HEK293 (cell line): ENCODE measurements around the gene KCTD12.

Source experiments
- GFI1B ChIP-seq: fragments of 450-650 bp; formaldehyde crosslinking; IDR thresholded peaks from 2 replicates; pipeline ENCODE4 v1.5.1; 2016; ENCODE audit warnings: missing biosample characterization, missing genetic modification characterization
- IKZF3 ChIP-seq: fragments of 450-650 bp; IDR thresholded peaks from 2 replicates; pipeline ENCODE4 v1.5.0; 2018; ENCODE audit warnings: missing biosample characterization, mild to moderate bottlenecking, missing genetic modification characterization, moderate library complexity
- KLF1 ChIP-seq: fragments of 450-650 bp; formaldehyde crosslinking; IDR thresholded peaks from 2 replicates; pipeline ENCODE4 v1.5.1; 2016; ENCODE audit warnings: missing biosample characterization, missing genetic modification characterization
- SCRT2 ChIP-seq: fragments of 450-650 bp; formaldehyde crosslinking; IDR thresholded peaks from 2 replicates; pipeline ENCODE4 v1.5.1; 2016; ENCODE audit warnings: missing biosample characterization, missing genetic modification characterization
- ZFHX2 ChIP-seq: fragments of 450-650 bp; formaldehyde crosslinking; conservative IDR thresholded peaks from 2 replicates; pipeline ENCODE4 v1.5.1; 2016; ENCODE audit warnings: missing biosample characterization, missing genetic modification characterization
- ZNF174 ChIP-seq: fragments of 450-650 bp; formaldehyde crosslinking; IDR thresholded peaks from 2 replicates; pipeline ENCODE4 v1.5.0; 2017; ENCODE audit warnings: missing biosample characterization, mild to moderate bottlenecking, missing genetic modification characterization
- ZNF184 ChIP-seq: fragments of 450-650 bp; IDR thresholded peaks from 2 replicates; pipeline ENCODE4 v1.5.1; 2018; ENCODE audit warnings: missing biosample characterization, mild to moderate bottlenecking, missing genetic modification characterization
- ZNF202 ChIP-seq: fragments of 450-650 bp; formaldehyde crosslinking; IDR thresholded peaks from 2 replicates; pipeline ENCODE4 v1.5.1; 2016; ENCODE audit warnings: missing biosample characterization, missing genetic modification characterization, borderline replicate concordance
- ZNF239 ChIP-seq: fragments of 450-650 bp; formaldehyde crosslinking; IDR thresholded peaks from 2 replicates; pipeline ENCODE4 v1.5.1; 2016; ENCODE audit warnings: missing biosample characterization, missing genetic modification characterization
- ZNF302 ChIP-seq: fragments of 450-650 bp; formaldehyde crosslinking; IDR thresholded peaks from 2 replicates; pipeline ENCODE4 v1.5.1; 2016; ENCODE audit warnings: missing biosample characterization, missing genetic modification characterization, low read depth
- ZNF311 ChIP-seq: fragments of 450-650 bp; formaldehyde crosslinking; IDR thresholded peaks from 2 replicates; pipeline ENCODE4 v1.5.1; 2017; ENCODE audit warnings: missing biosample characterization, missing genetic modification characterization, borderline replicate concordance
- ZNF404 ChIP-seq: fragments of 450-650 bp; formaldehyde crosslinking; IDR thresholded peaks from 2 replicates; pipeline ENCODE4 v1.5.1; 2017; ENCODE audit warnings: missing biosample characterization, missing genetic modification characterization
- ZNF530 ChIP-seq: fragments of 450-650 bp; formaldehyde crosslinking; IDR thresholded peaks from 2 replicates; pipeline ENCODE4 v1.5.1; 2016; ENCODE audit warnings: low read depth, missing biosample characterization, missing genetic modification characterization
- ZNF549 ChIP-seq: fragments of 450-650 bp; IDR thresholded peaks from 2 replicates; pipeline ENCODE4 v1.5.1; 2018; ENCODE audit warnings: missing biosample characterization, missing genetic modification characterization, mild to moderate bottlenecking, inconsistent platforms, moderate library complexity
- ZNF596 ChIP-seq: fragments of 450-650 bp; IDR thresholded peaks from 2 replicates; pipeline ENCODE4 v1.5.0; 2018; ENCODE audit warnings: missing biosample characterization, mild to moderate bottlenecking, missing genetic modification characterization, moderate library complexity
- ZNF626 ChIP-seq: fragments of 450-650 bp; sonication (Bioruptor Pico); formaldehyde crosslinking; IDR thresholded peaks from 2 replicates; pipeline ENCODE4 v1.5.1; 2018; ENCODE audit warnings: missing biosample characterization, missing genetic modification characterization, inconsistent platforms
- ZNF701 ChIP-seq: fragments of 450-650 bp; formaldehyde crosslinking; IDR thresholded peaks from 2 replicates; pipeline ENCODE4 v1.5.1; 2016; ENCODE audit warnings: missing biosample characterization, missing genetic modification characterization
- ZSCAN16 ChIP-seq: fragments of 450-650 bp; formaldehyde crosslinking; IDR thresholded peaks from 2 replicates; pipeline ENCODE4 v1.5.1; 2016; ENCODE audit warnings: missing biosample characterization, missing genetic modification characterization
- TF ChIP-seq, protein P1 (sequence below): fragments of 450-650 bp; formaldehyde crosslinking; IDR thresholded peaks from 2 replicates; pipeline ENCODE4 v1.5.1; 2016; ENCODE audit warnings: missing biosample characterization, missing genetic modification characterization
- TF ChIP-seq, protein P2 (sequence below): fragments of 450-650 bp; formaldehyde crosslinking; IDR thresholded peaks from 2 replicates; pipeline ENCODE4 v1.5.1; 2016; ENCODE audit warnings: missing biosample characterization, missing genetic modification characterization
- TF ChIP-seq, protein P3 (sequence below): fragments of 450-650 bp; formaldehyde crosslinking; IDR thresholded peaks from 2 replicates; pipeline ENCODE4 v1.5.1; 2016; ENCODE audit warnings: missing biosample characterization, missing genetic modification characterization, low read depth
- TF ChIP-seq, protein P4 (sequence below): fragments of 450-650 bp; formaldehyde crosslinking; IDR thresholded peaks from 2 replicates; pipeline ENCODE4 v1.5.1; 2016; ENCODE audit warnings: missing biosample characterization, missing genetic modification characterization
- TF ChIP-seq, protein P5 (sequence below): fragments of 450-650 bp; formaldehyde crosslinking; IDR thresholded peaks from 2 replicates; pipeline ENCODE4 v1.5.1; 2016; ENCODE audit warnings: missing biosample characterization, missing genetic modification characterization
- TF ChIP-seq, protein P6 (sequence below): fragments of 450-650 bp; formaldehyde crosslinking; conservative IDR thresholded peaks from 2 replicates; pipeline ENCODE4 v1.5.1; 2016; ENCODE audit warnings: low read depth, missing biosample characterization, missing genetic modification characterization
- TF ChIP-seq, protein P7 (sequence below): fragments of 450-650 bp; formaldehyde crosslinking; IDR thresholded peaks from 2 replicates; pipeline ENCODE4 v1.5.1; 2016; ENCODE audit warnings: missing biosample characterization, missing genetic modification characterization

The KCTD12 gene

DNA sequence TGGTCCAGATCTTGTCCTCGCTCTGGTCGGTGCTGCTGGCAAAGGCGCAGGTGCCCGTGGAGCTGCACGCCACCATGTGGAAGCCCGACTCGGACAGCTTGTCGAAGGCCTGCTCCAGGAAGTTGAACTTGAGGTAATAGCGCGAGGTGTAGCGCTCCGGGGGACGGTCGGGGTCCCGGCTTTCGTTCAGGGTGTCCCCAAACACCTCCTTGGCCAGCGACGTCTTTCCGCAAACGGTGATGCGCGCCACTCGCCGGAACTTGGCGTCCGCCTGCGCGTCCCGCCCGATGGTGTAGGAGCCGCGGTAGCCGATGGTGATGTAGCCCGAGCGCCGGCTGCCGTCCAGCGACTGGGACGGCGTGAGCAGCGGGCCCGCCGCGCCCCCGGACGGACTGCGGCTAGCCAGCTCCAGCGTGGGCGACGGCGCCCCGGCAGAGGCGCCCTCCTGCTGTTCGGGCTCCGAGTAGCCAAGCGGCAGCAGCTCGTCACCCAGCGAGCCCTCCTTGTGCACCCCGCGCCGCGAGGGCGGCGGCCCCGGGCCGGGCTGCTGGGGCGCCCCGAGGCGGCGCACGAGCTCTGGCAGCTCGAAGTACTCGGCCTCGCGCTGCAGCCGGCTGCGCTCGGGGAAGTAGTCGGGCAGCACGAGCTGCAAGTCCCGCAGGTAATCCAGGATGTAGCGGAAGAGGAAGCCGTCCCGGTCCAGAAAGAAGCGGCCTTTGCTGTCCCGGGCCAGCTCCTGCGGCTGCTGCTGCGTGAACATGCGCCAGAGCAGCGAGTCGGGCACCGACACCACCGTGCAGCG, 801 bp downstream of the KCTD12 start (continued):
- TF ChIP-seq, protein P1, sequence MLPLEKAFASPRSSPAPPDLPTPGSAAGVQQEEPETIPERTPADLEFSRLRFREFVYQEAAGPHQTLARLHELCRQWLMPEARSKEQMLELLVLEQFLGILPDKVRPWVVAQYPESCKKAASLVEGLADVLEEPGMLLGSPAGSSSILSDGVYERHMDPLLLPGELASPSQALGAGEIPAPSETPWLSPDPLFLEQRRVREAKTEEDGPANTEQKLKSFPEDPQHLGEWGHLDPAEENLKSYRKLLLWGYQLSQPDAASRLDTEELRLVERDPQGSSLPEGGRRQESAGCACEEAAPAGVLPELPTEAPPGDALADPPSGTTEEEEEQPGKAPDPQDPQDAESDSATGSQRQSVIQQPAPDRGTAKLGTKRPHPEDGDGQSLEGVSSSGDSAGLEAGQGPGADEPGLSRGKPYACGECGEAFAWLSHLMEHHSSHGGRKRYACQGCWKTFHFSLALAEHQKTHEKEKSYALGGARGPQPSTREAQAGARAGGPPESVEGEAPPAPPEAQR = no peak
- TF ChIP-seq GFI1B (tag by site-specific recombination) = no peak
- TF ChIP-seq, protein P2, sequence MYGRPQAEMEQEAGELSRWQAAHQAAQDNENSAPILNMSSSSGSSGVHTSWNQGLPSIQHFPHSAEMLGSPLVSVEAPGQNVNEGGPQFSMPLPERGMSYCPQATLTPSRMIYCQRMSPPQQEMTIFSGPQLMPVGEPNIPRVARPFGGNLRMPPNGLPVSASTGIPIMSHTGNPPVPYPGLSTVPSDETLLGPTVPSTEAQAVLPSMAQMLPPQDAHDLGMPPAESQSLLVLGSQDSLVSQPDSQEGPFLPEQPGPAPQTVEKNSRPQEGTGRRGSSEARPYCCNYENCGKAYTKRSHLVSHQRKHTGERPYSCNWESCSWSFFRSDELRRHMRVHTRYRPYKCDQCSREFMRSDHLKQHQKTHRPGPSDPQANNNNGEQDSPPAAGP = no peak
- TF ChIP-seq ZNF202 (tag by site-specific recombination) = no peak
- no peak for TF ChIP-seq KLF1 (tag by site-specific recombination)
- no peak; the same call in 1 of the 2 replicates for TF ChIP-seq ZFHX2 (tag by site-specific recombination)
- TF ChIP-seq, protein P3, sequence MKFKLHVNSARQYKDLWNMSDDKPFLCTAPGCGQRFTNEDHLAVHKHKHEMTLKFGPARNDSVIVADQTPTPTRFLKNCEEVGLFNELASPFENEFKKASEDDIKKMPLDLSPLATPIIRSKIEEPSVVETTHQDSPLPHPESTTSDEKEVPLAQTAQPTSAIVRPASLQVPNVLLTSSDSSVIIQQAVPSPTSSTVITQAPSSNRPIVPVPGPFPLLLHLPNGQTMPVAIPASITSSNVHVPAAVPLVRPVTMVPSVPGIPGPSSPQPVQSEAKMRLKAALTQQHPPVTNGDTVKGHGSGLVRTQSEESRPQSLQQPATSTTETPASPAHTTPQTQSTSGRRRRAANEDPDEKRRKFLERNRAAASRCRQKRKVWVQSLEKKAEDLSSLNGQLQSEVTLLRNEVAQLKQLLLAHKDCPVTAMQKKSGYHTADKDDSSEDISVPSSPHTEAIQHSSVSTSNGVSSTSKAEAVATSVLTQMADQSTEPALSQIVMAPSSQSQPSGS (tag by site-specific recombination) = no peak
- no peak for TF ChIP-seq ZNF239
- no peak for TF ChIP-seq ZNF404 (tag by site-specific recombination)
- TF ChIP-seq, protein P4, sequence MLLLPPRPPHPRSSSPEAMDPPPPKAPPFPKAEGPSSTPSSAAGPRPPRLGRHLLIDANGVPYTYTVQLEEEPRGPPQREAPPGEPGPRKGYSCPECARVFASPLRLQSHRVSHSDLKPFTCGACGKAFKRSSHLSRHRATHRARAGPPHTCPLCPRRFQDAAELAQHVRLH = no peak
- TF ChIP-seq ZNF596 = 0 out of 2 replicates have a peak, but pooled peaks have one; percentile 4
- TF ChIP-seq ZNF302 (tag by site-specific recombination) = no peak
- TF ChIP-seq, protein P5, sequence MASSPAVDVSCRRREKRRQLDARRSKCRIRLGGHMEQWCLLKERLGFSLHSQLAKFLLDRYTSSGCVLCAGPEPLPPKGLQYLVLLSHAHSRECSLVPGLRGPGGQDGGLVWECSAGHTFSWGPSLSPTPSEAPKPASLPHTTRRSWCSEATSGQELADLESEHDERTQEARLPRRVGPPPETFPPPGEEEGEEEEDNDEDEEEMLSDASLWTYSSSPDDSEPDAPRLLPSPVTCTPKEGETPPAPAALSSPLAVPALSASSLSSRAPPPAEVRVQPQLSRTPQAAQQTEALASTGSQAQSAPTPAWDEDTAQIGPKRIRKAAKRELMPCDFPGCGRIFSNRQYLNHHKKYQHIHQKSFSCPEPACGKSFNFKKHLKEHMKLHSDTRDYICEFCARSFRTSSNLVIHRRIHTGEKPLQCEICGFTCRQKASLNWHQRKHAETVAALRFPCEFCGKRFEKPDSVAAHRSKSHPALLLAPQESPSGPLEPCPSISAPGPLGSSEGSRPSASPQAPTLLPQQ (tag by site-specific recombination) = peak; percentile 29; the same call in 1 of the 2 replicates
- no peak for TF ChIP-seq SCRT2 (tag by site-specific recombination)
- no peak for TF ChIP-seq ZNF174 (tag by site-specific recombination)
- TF ChIP-seq ZNF184 (tag by site-specific recombination) = no peak
- no peak for TF ChIP-seq ZNF701 (tag by site-specific recombination)
- TF ChIP-seq, protein P6, sequence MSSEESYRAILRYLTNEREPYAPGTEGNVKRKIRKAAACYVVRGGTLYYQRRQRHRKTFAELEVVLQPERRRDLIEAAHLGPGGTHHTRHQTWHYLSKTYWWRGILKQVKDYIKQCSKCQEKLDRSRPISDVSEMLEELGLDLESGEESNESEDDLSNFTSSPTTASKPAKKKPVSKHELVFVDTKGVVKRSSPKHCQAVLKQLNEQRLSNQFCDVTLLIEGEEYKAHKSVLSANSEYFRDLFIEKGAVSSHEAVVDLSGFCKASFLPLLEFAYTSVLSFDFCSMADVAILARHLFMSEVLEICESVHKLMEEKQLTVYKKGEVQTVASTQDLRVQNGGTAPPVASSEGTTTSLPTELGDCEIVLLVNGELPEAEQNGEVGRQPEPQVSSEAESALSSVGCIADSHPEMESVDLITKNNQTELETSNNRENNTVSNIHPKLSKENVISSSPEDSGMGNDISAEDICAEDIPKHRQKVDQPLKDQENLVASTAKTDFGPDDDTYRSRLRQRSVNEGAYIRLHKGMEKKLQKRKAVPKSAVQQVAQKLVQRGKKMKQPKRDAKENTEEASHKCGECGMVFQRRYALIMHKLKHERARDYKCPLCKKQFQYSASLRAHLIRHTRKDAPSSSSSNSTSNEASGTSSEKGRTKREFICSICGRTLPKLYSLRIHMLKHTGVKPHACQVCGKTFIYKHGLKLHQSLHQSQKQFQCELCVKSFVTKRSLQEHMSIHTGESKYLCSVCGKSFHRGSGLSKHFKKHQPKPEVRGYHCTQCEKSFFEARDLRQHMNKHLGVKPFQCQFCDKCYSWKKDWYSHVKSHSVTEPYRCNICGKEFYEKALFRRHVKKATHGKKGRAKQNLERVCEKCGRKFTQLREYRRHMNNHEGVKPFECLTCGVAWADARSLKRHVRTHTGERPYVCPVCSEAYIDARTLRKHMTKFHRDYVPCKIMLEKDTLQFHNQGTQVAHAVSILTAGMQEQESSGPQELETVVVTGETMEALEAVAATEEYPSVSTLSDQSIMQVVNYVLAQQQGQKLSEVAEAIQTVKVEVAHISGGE (tag by site-specific recombination) = no peak
- TF ChIP-seq ZSCAN16 = no peak
- TF ChIP-seq ZNF311 (tag by site-specific recombination) = no peak
- TF ChIP-seq ZNF626 (tag by site-specific recombination) = no peak
- TF ChIP-seq ZNF530 = no peak
- no peak for TF ChIP-seq ZNF549
- no peak for TF ChIP-seq IKZF3 (tag by site-specific recombination)
- TF ChIP-seq, protein P7, sequence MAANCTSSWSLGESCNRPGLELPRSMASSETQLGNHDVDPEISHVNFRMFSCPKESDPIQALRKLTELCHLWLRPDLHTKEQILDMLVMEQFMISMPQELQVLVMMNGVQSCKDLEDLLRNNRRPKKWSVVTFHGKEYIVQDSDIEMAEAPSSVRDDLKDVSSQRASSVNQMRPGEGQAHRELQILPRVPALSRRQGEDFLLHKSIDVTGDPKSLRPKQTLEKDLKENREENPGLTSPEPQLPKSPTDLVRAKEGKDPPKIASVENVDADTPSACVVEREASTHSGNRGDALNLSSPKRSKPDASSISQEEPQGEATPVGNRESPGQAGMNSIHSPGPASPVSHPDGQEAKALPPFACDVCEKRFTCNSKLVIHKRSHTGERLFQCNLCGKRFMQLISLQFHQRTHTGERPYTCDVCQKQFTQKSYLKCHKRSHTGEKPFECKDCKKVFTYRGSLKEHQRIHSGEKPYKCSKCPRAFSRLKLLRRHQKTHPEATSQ (tag by site-specific recombination) = no peak
